HUES48 (cell line): ENCODE results near the gene TMEM252.

Experiments used
- H3K27ac ChIP-seq: one replicate; pipeline ENCODE4 v1.7.0; 2013; ENCODE audit warnings: low read depth, low read length, inconsistent platforms
- H3K27me3 ChIP-seq: 2 replicates; pipeline ENCODE4 v1.6.1; 2013; ENCODE audit warnings: mild to moderate bottlenecking, low read length; ENCODE audit not compliant: control insufficient read depth, insufficient read depth
- H3K36me3 ChIP-seq: 2 replicates; pipeline ENCODE4 v1.6.1; 2013; ENCODE audit warnings: low read length; ENCODE audit not compliant: control insufficient read depth, insufficient read depth
- H3K4me1 ChIP-seq: 2 replicates; pipeline ENCODE4 v1.6.1; 2013; ENCODE audit warnings: mild to moderate bottlenecking, low read length; ENCODE audit not compliant: control insufficient read depth, insufficient read depth
- H3K4me3 ChIP-seq: 2 replicates; pipeline ENCODE4 v1.5.1; 2013; ENCODE audit warnings: mild to moderate bottlenecking, low read depth, low read length
- H3K9ac ChIP-seq: 2 replicates; pipeline ENCODE4 v1.6.1; 2013; ENCODE audit warnings: mild to moderate bottlenecking, low read depth, low read length, moderate library complexity
- H3K9me3 ChIP-seq: 2 replicates; pipeline ENCODE4 v1.6.1; 2013; ENCODE audit warnings: low read length; ENCODE audit not compliant: control insufficient read depth, insufficient read depth

Gene TMEM252

DNA sequence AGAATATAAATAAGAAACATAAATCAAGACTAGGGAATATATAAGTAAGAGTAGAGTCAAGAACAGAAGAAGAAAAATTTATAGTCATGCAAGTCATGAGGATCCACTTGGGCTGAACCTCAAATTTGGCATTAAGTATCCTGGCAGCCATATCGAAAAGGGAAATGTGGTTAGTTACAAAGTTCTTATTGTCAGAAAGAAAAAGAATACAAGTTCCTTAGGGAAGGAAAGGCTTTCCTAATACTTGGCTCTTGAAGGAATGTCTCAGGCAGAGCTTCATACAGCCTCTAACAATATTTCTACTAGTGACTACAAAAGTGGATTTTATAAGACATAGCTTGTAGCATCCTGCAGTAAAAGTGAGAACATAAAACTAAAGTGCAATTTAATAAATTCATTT is 45.4 kb downstream of the TMEM252 start:
- Histone ChIP-seq H3K27ac (no peak overlapping the region), H3K27me3 (peaks cover 97% of the 10 kb centered on the region), H3K36me3 (no peaks in the 10 kb centered on the region), H3K9ac (no peak overlapping the region), H3K4me3 (no peak overlapping the region), H3K4me1 (no peaks in the 10 kb centered on the region), H3K9me3 (no peaks in the 10 kb centered on the region)

- Histone ChIP-seq H3K27ac (no peak overlapping the region), H3K4me3 (no peak overlapping the region), H3K36me3 (no peaks in the 10 kb centered on the region), H3K4me1 (no peaks in the 10 kb centered on the region), H3K9me3 (no peaks in the 10 kb centered on the region), H3K9ac (no peak overlapping the region), H3K27me3 (peaks cover 87% of the 10 kb centered on the region)
Observed at GRCh38 chr9:68493958-68494577, 46.6 kb downstream of the TMEM252 start.

DNA sequence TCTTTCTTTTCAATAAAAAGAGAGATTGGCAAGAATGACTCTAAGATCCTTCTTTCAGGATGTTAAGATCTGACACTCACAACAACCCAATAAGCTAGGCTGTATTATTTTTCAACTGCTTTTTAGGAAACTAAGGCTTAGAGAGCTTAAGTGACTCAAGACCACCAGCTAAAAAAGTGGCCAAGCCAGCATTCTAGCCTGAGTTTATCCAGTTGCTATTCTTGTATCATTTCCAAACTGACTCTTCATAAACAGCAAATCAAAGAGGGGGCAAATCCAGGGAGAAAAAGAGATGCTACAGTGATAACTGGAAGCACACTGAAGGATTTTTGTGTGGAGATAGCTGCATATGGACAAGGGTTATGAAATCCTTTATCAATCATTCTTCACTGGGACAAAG is 47.1 kb downstream of the TMEM252 start:
- no peaks in the 10 kb centered on the region for H3K9me3 ChIP-seq
- no peak overlapping the region for H3K4me3 ChIP-seq
- no peaks in the 10 kb centered on the region for H3K4me1 ChIP-seq
- H3K27ac ChIP-seq = no peak overlapping the region
- H3K36me3 ChIP-seq = no peaks in the 10 kb centered on the region
- peaks cover 87% of the 10 kb centered on the region for H3K27me3 ChIP-seq
- H3K9ac ChIP-seq = no peak overlapping the region

- Histone ChIP-seq H3K36me3 (no peaks in the 10 kb centered on the region), H3K27ac (no peak overlapping the region), H3K4me3 (no peak overlapping the region), H3K9ac (no peak overlapping the region), H3K4me1 (no peaks in the 10 kb centered on the region), H3K9me3 (no peaks in the 10 kb centered on the region), H3K27me3 (peaks cover 87% of the 10 kb centered on the region)
Observed at GRCh38 chr9:68492806-68493205, 47.9 kb downstream of the TMEM252 start.

- H3K27ac ChIP-seq = no peak overlapping the region
- H3K4me3 ChIP-seq = no peak overlapping the region
- H3K27me3 ChIP-seq = peaks cover 76% of the 10 kb centered on the region
- H3K4me1 ChIP-seq = no peaks in the 10 kb centered on the region
- H3K9ac ChIP-seq = no peak overlapping the region
- no peaks in the 10 kb centered on the region; the same call in 1 of the 2 replicates for H3K9me3 ChIP-seq
- H3K36me3 ChIP-seq = no peaks in the 10 kb centered on the region
Observed at GRCh38 chr9:68489646-68490045, 51.0 kb downstream of the TMEM252 start.

GRCh38 chr9:68488126-68488525 is 52.6 kb downstream of the TMEM252 start:
- peaks cover 68% of the 10 kb centered on the region for H3K27me3 ChIP-seq
- H3K9me3 ChIP-seq = no peaks in the 10 kb centered on the region; the same call in 1 of the 2 replicates
- H3K36me3 ChIP-seq = no peaks in the 10 kb centered on the region
- H3K4me3 ChIP-seq = no peak overlapping the region
- no peak overlapping the region for H3K9ac ChIP-seq
- no peaks in the 10 kb centered on the region for H3K4me1 ChIP-seq
- H3K27ac ChIP-seq = no peak overlapping the region
